OCI-LY3 (cell line): ENCODE results near the gene CDH23.

Experiments
- H2AFZ ChIP-seq: fragments of 200-600, 300-600 bp; shearing (Covaris generic); 2 replicates; pipeline ENCODE4 v1.6.0; 2014; ENCODE audit warnings: antibody characterized with exemption, low read depth, low read length
- H3K27ac ChIP-seq: fragments of 200-600, 300-600 bp; sonication (generic); 2 replicates; pipeline ENCODE4 v1.5.1; 2014; ENCODE audit warnings: mild to moderate bottlenecking, low read length, moderate library complexity, mixed read lengths
- H3K27me3 ChIP-seq: fragments of 200-600, 300-600 bp; sonication (generic); 2 replicates; pipeline ENCODE4 v1.6.1; 2014; ENCODE audit warnings: low read depth, low read length, mixed read lengths
- H3K36me3 ChIP-seq: fragments of 200-600, 300-600 bp; sonication (generic); replicated peaks from 2 replicates; pipeline ENCODE3; 2014; ENCODE audit warnings: low read depth, low read length, mixed read lengths
- H3K4me1 ChIP-seq: fragments of 300-600, 200-600 bp; sonication (generic); 2 replicates; pipeline ENCODE4 v1.6.1; 2014; ENCODE audit warnings: low read length, mixed read lengths
- H3K4me2 ChIP-seq: fragments of 200-600, 300-600 bp; sonication (generic); 2 replicates; pipeline ENCODE4 v1.6.1; 2014; ENCODE audit warnings: low read length, mixed read lengths
- H3K4me3 ChIP-seq: fragments of 300-600, 200-600 bp; sonication (generic); 2 replicates; pipeline ENCODE4 v1.5.1; 2014; ENCODE audit warnings: antibody characterized with exemption, mild to moderate bottlenecking, low read length, moderate library complexity
- H3K79me2 ChIP-seq: fragments of 300-600, 200-600 bp; shearing (Covaris generic); 2 replicates; pipeline ENCODE4 v1.6.1; 2014; ENCODE audit warnings: mild to moderate bottlenecking, low read length, mixed read lengths
- H3K9ac ChIP-seq: fragments of 300-600, 200-600 bp; shearing (Covaris generic); 2 replicates; pipeline ENCODE4 v1.6.0; 2014; ENCODE audit warnings: mild to moderate bottlenecking, low read length, moderate library complexity
- H3K9me3 ChIP-seq: fragments of 200-600, 300-600 bp; shearing (Covaris generic); 2 replicates; pipeline ENCODE4 v1.6.1; 2014; ENCODE audit warnings: low read length, mixed read lengths; ENCODE audit not compliant: insufficient read depth
- H4K20me1 ChIP-seq: fragments of 200-600, 300-600 bp; sonication (generic); 2 replicates; pipeline ENCODE4 v1.6.1; 2016; ENCODE audit warnings: low read length, mixed read lengths; ENCODE audit not compliant: insufficient read depth
- CTCF ChIP-seq: fragments of 200-600, 300-600 bp; sonication (generic); IDR thresholded peaks from 2 replicates; pipeline ENCODE4 v1.5.1; 2014; ENCODE audit warnings: antibody characterized with exemption, low read length, low read depth
- EZH2phosphoT487 ChIP-seq: fragments of 200-600 bp; shearing (Covaris generic); IDR thresholded peaks from 2 replicates; pipeline ENCODE4 v1.6.1; 2018; ENCODE audit warnings: antibody characterized with exemption, mixed run types, low read depth

Gene CDH23

GRCh38 chr10:71648254-71648932 is 251.7 kb downstream of the CDH23 start:
- peaks cover 44% of the 10 kb centered on the region for H3K4me1 ChIP-seq
- no peak overlapping the region for H3K27ac ChIP-seq
- no peaks in the 10 kb centered on the region for H4K20me1 ChIP-seq
- no peaks in the 10 kb centered on the region for H3K79me2 ChIP-seq
- no peak overlapping the region for H3K4me2 ChIP-seq
- no peak overlapping the region for H2AFZ ChIP-seq
- no peak overlapping the region for H3K4me3 ChIP-seq
- no peak overlapping the region for H3K9ac ChIP-seq
- no peak for TF ChIP-seq EZH2phosphoT487
- TF ChIP-seq CTCF = no peak
- H3K9me3 ChIP-seq = no peaks in the 10 kb centered on the region
- no peaks in the 10 kb centered on the region for H3K36me3 ChIP-seq
- peaks cover 6% of the 10 kb centered on the region; the same call in 1 of the 2 replicates for H3K27me3 ChIP-seq

- Histone ChIP-seq H4K20me1 (no peaks in the 10 kb centered on the region), H3K27me3 (peaks cover 6% of the 10 kb centered on the region; the same call in 1 of the 2 replicates), H3K36me3 (no peaks in the 10 kb centered on the region), H3K4me3 (no peak overlapping the region), H3K9ac (no peak overlapping the region), H3K9me3 (no peaks in the 10 kb centered on the region), H3K4me2 (no peak overlapping the region), H2AFZ (no peak overlapping the region), H3K4me1 (peaks cover 38% of the 10 kb centered on the region), H3K27ac (no peak overlapping the region), H3K79me2 (no peaks in the 10 kb centered on the region)
- no peak for TF ChIP-seq CTCF
Measured at GRCh38 chr10:71648933-71649320, 252.2 kb downstream of the CDH23 start.

DNA sequence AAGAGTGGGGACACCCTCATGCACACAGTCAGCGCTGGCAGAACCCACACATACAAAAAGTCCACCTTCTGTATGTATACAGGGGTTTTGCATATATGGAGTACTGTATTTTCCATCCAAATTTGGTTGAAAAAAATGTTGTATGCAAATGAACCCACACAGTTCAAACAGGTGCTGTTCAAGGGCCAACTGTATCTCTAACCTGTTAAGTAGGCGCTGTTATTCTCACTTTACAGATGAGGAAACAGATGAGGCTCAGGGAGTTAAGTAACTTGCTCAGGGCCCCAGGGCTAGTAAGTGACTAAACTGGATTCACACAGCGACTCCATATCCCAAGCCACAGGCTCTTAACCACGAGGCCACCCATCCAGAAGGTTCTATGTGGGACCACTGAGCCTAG is 252.9 kb downstream of the CDH23 start:
- H2AFZ ChIP-seq = no peak overlapping the region
- H3K4me2 ChIP-seq = peak overlapping the region; percentile 13; the same call in 1 of the 2 replicates
- H3K36me3 ChIP-seq = no peaks in the 10 kb centered on the region
- H3K4me1 ChIP-seq = peaks cover 31% of the 10 kb centered on the region
- TF ChIP-seq EZH2phosphoT487 (no peak), CTCF (no peak)
- no peak overlapping the region for H3K4me3 ChIP-seq
- H3K9me3 ChIP-seq = no peaks in the 10 kb centered on the region
- H3K27me3 ChIP-seq = peaks cover 6% of the 10 kb centered on the region; the same call in 1 of the 2 replicates
- no peaks in the 10 kb centered on the region for H3K79me2 ChIP-seq
- no peaks in the 10 kb centered on the region for H4K20me1 ChIP-seq
- H3K9ac ChIP-seq = no peak overlapping the region
- no peak overlapping the region for H3K27ac ChIP-seq

GRCh38 chr10:71650397-71650796 is 253.7 kb downstream of the CDH23 start:
- TF ChIP-seq CTCF (no peak), EZH2phosphoT487 (no peak)
- peaks cover 24% of the 10 kb centered on the region for H3K4me1 ChIP-seq
- H3K79me2 ChIP-seq = no peaks in the 10 kb centered on the region
- no peak overlapping the region for H3K4me3 ChIP-seq
- no peaks in the 10 kb centered on the region for H3K36me3 ChIP-seq
- H4K20me1 ChIP-seq = no peaks in the 10 kb centered on the region
- no peak overlapping the region for H3K9ac ChIP-seq
- H2AFZ ChIP-seq = no peak overlapping the region
- H3K9me3 ChIP-seq = no peaks in the 10 kb centered on the region
- H3K27ac ChIP-seq = no peak overlapping the region
- no peak overlapping the region for H3K4me2 ChIP-seq
- peaks cover 6% of the 10 kb centered on the region; the same call in 1 of the 2 replicates for H3K27me3 ChIP-seq
